ENCODE measurements around the gene PYROXD2.

Gene PYROXD2

DNA sequence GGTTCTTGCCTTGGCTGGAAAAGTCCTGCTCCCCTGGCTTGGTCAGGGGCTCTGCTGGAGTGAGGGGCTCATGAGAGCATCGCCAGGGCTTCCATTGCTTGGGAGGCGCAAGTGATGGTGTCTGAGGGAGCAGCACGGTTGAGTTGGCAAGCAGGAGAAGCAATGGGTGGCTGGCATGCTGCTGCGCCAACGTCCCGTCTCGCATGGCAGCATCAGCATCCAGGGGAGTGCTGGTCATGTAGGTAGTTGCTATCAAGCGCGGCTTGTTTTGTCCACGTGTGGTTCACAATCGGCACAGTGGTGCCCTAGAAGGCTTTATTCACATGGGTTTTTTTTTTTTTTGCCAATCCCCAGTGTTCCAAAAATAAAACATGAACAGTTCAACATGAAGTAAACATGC is 3.8 kb downstream of the PYROXD2 start:
- DNase-seq: no peak
- H3K27me3 ChIP-seq: no peaks in the 10 kb centered on the region
- TF ChIP-seq, protein P1, sequence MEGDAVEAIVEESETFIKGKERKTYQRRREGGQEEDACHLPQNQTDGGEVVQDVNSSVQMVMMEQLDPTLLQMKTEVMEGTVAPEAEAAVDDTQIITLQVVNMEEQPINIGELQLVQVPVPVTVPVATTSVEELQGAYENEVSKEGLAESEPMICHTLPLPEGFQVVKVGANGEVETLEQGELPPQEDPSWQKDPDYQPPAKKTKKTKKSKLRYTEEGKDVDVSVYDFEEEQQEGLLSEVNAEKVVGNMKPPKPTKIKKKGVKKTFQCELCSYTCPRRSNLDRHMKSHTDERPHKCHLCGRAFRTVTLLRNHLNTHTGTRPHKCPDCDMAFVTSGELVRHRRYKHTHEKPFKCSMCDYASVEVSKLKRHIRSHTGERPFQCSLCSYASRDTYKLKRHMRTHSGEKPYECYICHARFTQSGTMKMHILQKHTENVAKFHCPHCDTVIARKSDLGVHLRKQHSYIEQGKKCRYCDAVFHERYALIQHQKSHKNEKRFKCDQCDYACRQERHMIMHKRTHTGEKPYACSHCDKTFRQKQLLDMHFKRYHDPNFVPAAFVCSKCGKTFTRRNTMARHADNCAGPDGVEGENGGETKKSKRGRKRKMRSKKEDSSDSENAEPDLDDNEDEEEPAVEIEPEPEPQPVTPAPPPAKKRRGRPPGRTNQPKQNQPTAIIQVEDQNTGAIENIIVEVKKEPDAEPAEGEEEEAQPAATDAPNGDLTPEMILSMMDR (IDR thresholded peaks at IDR 0.05): no peak
- intact Hi-C loops (cut with DNase I; ENCODE audit: low total_unique reads): loop anchor here (10.0 kb wide), 1 partner anchor 146 kb away; the partner anchor contains the start of gene LOXL4
- H3K9me3 ChIP-seq: no peaks in the 10 kb centered on the region
- no peak overlapping the region for H3K4me3 ChIP-seq
- peaks cover 0 to 21% (median 4%) of the 10 kb centered on the region in 3 donors for H3K36me3 ChIP-seq
- no peak overlapping the region for H3K27ac ChIP-seq
- peaks cover 0 to 38% (median 16%) of the 10 kb centered on the region in 4 donors for H3K4me1 ChIP-seq

DNA sequence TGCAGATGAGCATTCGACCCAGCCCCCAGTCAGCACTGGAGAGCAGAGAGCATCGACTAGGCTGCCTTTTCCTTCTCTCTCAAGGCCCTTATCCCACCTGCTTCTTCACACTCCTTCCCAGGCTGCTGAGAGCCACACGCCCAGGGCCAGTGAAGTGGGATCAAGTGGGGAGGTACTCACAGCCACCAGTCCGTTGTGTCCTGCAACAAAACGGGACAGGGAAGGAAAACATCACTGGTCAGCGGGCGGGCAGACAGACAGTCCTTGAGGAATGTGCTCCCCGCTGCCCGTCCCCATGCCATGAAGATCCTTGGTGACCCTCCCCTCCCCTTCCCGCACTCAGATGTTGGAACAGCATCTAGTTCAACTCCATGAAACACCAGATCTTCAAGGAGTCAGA is 4.2 kb downstream of the PYROXD2 start:
- DNase-seq: no peak
- Histone ChIP-seq H3K4me1 (peaks cover 0 to 35% (median 16%) of the 10 kb centered on the region in 4 donors), H3K27me3 (no peaks in the 10 kb centered on the region), H3K9me3 (no peaks in the 10 kb centered on the region), H3K36me3 (peaks cover 0 to 19% (median 6%) of the 10 kb centered on the region in 3 donors), H3K27ac (no peak overlapping the region), H3K4me3 (no peak overlapping the region)
- intact Hi-C loops (cut with DNase I; ENCODE audit: low total_unique reads): loop anchor here (10.0 kb wide), 1 partner anchor 146 kb away; the partner anchor contains the start of gene LOXL4
- TF ChIP-seq, protein P1 (IDR thresholded peaks at IDR 0.05): no peak

DNA sequence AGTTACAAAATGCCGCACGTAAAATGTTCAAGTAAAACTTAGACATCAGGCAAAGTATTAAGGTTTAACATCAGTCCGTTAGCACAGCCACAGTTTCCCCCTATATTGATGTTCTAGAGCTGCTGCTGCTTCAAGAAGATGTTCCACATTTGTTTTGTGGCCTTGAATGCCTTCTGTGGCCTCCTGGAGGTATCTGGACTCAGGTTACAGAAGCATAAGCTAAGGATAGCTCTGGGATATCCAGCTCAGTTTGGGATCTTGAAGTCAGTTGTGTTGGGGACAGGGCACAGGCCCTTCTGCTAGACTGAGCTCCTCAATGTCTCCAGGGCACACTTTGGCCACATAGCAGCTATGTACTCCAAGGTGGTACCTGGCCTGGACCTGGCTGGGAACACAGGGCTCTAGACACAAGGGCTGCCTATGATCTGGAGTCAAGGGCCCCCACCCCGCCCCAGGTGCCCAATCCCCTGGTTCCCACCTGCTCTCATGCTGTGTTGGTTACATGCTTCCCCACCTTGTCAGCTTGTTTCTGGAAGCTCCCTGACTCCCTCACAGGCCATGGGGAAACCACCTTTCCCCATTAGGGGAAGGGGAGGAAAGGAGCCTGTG is 4.7 kb downstream of the PYROXD2 start:
- Histone ChIP-seq H3K36me3 (peaks cover 0 to 24% (median 10%) of the 10 kb centered on the region in 3 donors), H3K27ac (no peak overlapping the region), H3K4me3 (no peak overlapping the region), H3K4me1 (peaks cover 0 to 30% (median 11%) of the 10 kb centered on the region in 4 donors), H3K9me3 (no peaks in the 10 kb centered on the region), H3K27me3 (no peaks in the 10 kb centered on the region)
- no peak for DNase-seq
- intact Hi-C loops (cut with DNase I; ENCODE audit: low total_unique reads): loop anchor here (10.0 kb wide), 1 partner anchor 145 kb away; the partner anchor contains the start of gene LOXL4
- TF ChIP-seq, protein P1 (IDR thresholded peaks at IDR 0.05): no peak

DNA sequence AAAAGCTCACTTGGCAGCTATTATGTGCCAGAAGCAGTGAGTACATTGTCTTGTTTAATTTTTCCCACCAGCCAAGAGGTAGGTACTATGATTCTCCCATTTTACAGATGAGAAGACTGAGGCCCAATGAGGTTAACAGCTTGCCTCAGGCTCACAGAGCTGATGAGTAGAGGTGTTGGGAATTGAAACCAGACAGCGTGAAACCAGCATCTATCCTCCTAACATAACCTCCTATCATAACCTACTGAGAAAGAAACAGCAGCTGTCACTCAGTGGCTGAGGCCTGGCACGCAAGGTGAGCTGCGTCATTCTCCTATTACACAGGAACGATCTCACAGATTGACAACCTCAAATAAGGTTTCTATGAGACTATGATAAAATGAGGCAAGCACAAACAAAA is 6.2 kb downstream of the PYROXD2 start:
- DNase-seq: no peak
- H3K36me3 ChIP-seq: peaks cover 0 to 29% (median 14%) of the 10 kb centered on the region in 3 donors
- H3K27me3 ChIP-seq: no peaks in the 10 kb centered on the region
- no peak overlapping the region for H3K4me3 ChIP-seq
- TF ChIP-seq, protein P1 (IDR thresholded peaks at IDR 0.05): no peak
- H3K4me1 ChIP-seq: peaks cover 0 to 16% (median under 1%) of the 10 kb centered on the region in 4 donors
- intact Hi-C loops (cut with DNase I; ENCODE audit: low total_unique reads): no loop called here
- H3K27ac ChIP-seq: no peak overlapping the region
- no peaks in the 10 kb centered on the region for H3K9me3 ChIP-seq

DNA sequence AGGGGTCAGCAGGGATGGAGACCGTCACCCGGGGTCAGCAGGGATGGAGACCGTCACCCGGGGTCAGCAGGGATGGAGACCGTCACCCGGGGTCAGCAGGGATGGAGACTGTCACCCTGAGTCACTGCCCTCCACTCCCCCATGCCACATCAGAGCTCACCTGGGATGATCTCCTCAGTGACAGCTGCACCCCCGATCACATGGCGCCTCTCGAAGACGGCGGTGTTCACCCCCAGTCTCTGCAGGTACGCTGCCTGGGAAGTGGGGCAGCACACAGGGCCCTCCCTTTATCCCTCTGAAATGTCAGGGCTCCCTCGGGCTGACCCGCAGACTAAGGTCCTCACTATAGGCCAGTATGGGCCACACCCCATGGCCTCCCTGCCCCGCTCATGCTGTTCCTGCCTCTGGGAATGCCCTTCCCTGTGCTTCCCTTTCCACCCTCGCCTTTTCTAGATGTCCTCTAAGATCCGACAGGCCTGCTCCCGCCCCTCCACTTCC is 7.2 kb downstream of the PYROXD2 start:
- peaks cover 0 to 39% (median 20%) of the 10 kb centered on the region in 3 donors for H3K36me3 ChIP-seq
- no peak for DNase-seq
- peaks cover 0 to 11% (median 0%) of the 10 kb centered on the region in 4 donors for H3K4me1 ChIP-seq
- intact Hi-C loops (cut with DNase I; ENCODE audit: low total_unique reads): no loop called here
- H3K27me3 ChIP-seq: no peaks in the 10 kb centered on the region
- no peak overlapping the region for H3K4me3 ChIP-seq
- no peak overlapping the region for H3K27ac ChIP-seq
- TF ChIP-seq, protein P1 (IDR thresholded peaks at IDR 0.05): no peak
- no peaks in the 10 kb centered on the region for H3K9me3 ChIP-seq

All from tibial artery (tissue), 4 donors.